ENCODE results near the gene CIZ1.

Gene CIZ1

DNA sequence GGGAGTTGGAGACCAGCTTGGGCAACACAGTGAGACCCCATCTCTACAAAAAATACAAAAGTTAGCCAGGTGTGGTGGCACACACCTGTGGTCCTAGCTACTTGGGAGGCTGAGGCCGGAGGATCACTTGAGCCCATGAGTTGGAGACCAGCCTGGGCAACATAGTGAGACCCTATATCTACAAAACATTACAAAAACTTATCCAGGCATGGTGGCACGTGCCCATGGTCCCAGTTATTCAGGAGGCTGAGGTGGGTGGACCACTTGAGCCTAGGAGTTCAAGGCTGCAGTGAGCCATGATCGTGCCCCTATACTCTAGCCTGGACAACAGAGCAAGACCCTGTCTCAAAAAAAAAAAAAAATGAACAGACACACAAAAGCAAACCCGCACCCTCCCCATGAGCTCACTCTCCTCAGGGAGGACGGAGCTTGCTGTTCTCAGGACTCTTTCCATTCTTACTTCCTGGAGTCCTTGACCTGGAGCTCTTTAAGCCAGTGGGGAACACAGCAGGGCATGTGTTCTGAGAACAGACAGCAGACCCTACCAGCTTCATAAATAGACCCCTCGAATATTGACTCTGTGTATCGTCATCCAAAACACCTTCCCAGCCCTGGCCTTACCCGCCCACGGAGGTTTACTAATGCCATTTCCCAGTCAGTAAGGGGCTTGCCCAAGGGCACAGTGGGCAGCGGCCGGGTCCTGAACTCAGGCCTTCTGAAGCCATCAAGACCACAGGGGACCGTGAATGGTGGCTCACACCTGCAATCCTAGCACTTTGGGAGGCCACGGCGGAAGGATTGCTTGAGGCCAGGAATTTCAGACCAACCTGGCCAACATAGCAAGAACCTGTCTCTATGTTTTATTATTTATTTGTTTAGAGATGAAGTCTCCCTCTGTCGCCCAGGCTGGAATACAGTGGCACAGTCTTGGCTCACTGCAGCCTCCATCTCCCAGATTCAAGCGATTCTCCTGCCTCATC is 75.0 kb downstream of the CIZ1 start:
- in situ Hi-C loops (cut with HindIII; ENCODE audit: low sequenced_read_pairs), result no loop called here
- no peak for DNase-seq (ENCODE audit: low read depth)
- TF ChIP-seq, protein P1, sequence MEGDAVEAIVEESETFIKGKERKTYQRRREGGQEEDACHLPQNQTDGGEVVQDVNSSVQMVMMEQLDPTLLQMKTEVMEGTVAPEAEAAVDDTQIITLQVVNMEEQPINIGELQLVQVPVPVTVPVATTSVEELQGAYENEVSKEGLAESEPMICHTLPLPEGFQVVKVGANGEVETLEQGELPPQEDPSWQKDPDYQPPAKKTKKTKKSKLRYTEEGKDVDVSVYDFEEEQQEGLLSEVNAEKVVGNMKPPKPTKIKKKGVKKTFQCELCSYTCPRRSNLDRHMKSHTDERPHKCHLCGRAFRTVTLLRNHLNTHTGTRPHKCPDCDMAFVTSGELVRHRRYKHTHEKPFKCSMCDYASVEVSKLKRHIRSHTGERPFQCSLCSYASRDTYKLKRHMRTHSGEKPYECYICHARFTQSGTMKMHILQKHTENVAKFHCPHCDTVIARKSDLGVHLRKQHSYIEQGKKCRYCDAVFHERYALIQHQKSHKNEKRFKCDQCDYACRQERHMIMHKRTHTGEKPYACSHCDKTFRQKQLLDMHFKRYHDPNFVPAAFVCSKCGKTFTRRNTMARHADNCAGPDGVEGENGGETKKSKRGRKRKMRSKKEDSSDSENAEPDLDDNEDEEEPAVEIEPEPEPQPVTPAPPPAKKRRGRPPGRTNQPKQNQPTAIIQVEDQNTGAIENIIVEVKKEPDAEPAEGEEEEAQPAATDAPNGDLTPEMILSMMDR (IDR thresholded peaks at IDR 0.05; ENCODE audit: low read depth, low read length, missing control alignments), result no peak
- no peak overlapping the region for H3K4me3 ChIP-seq (ENCODE audit: low read depth, low read length)
